ENCODE measurements around the gene ADARB2. TPM values are rescaled to one million over a fixed set of nuclear protein-coding genes. Genes with fewer than 3 reads are reported as not detected.

ADARB2 gene
- total and polyA plus RNA-seq, 2 experiments from 2014 or later = 1.6 to 3.1 TPM

- no peaks in the 10 kb centered on the region for H3K4me1 ChIP-seq (ENCODE audit: low read depth)
- H3K36me3 ChIP-seq = no peaks in the 10 kb centered on the region
- H3K4me3 ChIP-seq = no peak overlapping the region
- DNase-seq (ENCODE audit: low read depth in 1 of 2, low spot score in 1 of 2) = no peak
- no peaks in the 10 kb centered on the region for H3K9me3 ChIP-seq (ENCODE audit: low read depth)
- H3K27ac ChIP-seq = no peak overlapping the region
- TF ChIP-seq CTCF (IDR thresholded peaks at IDR 0.05; ENCODE audit: low read depth, low read length) = no peak
- H3K27me3 ChIP-seq = no peaks in the 10 kb centered on the region
These were observed 109.4 kb downstream of the ADARB2 start for GRCh38 chr10:1627945-1628344.

- Histone ChIP-seq H3K27me3 (no peaks in the 10 kb centered on the region), H3K36me3 (no peaks in the 10 kb centered on the region), H3K27ac (no peak overlapping the region), H3K4me1 (ENCODE audit: low read depth) (no peaks in the 10 kb centered on the region), H3K9me3 (ENCODE audit: low read depth) (no peaks in the 10 kb centered on the region), H3K4me3 (no peak overlapping the region)
- TF ChIP-seq CTCF (IDR thresholded peaks at IDR 0.05; ENCODE audit: low read depth, low read length) = no peak
- no peak for DNase-seq (ENCODE audit: low read depth in 1 of 2, low spot score in 1 of 2)
These were observed 110.5 kb downstream of the ADARB2 start for GRCh38 chr10:1626835-1627234.

DNA sequence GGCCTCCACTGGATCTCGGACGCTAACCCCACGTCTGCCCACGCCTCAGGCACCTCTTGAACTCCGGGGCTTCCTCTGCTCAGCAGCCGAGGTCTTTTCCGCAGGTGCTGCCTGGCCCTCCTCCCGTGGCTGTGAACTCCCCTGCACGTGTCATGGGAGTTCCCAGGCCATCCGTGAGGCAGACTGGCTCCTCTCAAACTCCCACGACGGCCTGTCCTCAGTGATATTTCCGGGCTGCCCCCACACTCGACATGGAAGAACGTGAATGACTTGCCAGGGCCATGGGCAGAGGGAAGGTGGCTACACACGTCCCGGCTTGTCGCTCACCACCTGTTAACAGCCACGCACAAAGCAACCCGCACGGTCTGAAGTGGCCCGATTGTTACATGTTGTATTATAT, 110.9 kb downstream of the ADARB2 start:
- Histone ChIP-seq H3K4me1 (ENCODE audit: low read depth) (no peaks in the 10 kb centered on the region), H3K36me3 (no peaks in the 10 kb centered on the region), H3K27me3 (no peaks in the 10 kb centered on the region), H3K27ac (no peak overlapping the region), H3K4me3 (no peak overlapping the region), H3K9me3 (ENCODE audit: low read depth) (no peaks in the 10 kb centered on the region)
- TF ChIP-seq CTCF (IDR thresholded peaks at IDR 0.05; ENCODE audit: low read depth, low read length) = no peak
- no peak for DNase-seq (ENCODE audit: low read depth in 1 of 2, low spot score in 1 of 2)

GRCh38 chr10:1625731-1626130, 111.6 kb downstream of the ADARB2 start:
- Histone ChIP-seq H3K4me3 (no peak overlapping the region), H3K27me3 (no peaks in the 10 kb centered on the region), H3K36me3 (no peaks in the 10 kb centered on the region), H3K27ac (no peak overlapping the region), H3K9me3 (ENCODE audit: low read depth) (no peaks in the 10 kb centered on the region), H3K4me1 (ENCODE audit: low read depth) (no peaks in the 10 kb centered on the region)
- TF ChIP-seq CTCF (IDR thresholded peaks at IDR 0.05; ENCODE audit: low read depth, low read length) = no peak
- no peak for DNase-seq (ENCODE audit: low read depth in 1 of 2, low spot score in 1 of 2)

- Histone ChIP-seq H3K36me3 (no peaks in the 10 kb centered on the region), H3K4me3 (no peak overlapping the region), H3K27me3 (no peaks in the 10 kb centered on the region), H3K4me1 (ENCODE audit: low read depth) (no peaks in the 10 kb centered on the region), H3K9me3 (ENCODE audit: low read depth) (no peaks in the 10 kb centered on the region), H3K27ac (no peak overlapping the region)
- no peak for TF ChIP-seq CTCF (IDR thresholded peaks at IDR 0.05; ENCODE audit: low read depth, low read length)
- no peak for DNase-seq (ENCODE audit: low read depth in 1 of 2, low spot score in 1 of 2)
These were observed 112.2 kb downstream of the ADARB2 start for GRCh38 chr10:1625079-1625478.

DNA sequence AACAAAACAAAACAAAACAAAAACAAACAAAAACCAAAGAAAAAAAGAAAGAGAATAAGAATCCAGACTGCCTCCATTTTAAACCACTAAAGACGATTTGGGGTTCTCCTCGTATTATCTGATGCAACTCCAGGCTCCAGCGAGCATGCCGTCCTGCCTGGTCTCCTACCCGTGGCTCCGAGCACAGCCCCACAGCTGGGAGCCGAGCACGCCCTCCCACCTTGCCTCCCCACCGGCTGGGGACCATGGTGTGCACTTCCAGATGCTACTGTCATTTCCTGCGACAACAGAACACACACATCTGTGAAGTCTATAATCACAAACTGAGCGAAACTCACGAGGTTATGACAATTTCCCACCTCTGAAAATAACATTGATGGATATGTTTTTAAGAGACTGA, 113.1 kb downstream of the ADARB2 start:
- no peak for DNase-seq (ENCODE audit: low read depth in 1 of 2, low spot score in 1 of 2)
- no peaks in the 10 kb centered on the region for H3K9me3 ChIP-seq (ENCODE audit: low read depth)
- H3K27ac ChIP-seq = no peak overlapping the region
- TF ChIP-seq CTCF (IDR thresholded peaks at IDR 0.05; ENCODE audit: low read depth, low read length) = no peak
- H3K36me3 ChIP-seq = no peaks in the 10 kb centered on the region
- H3K27me3 ChIP-seq = no peaks in the 10 kb centered on the region
- H3K4me1 ChIP-seq (ENCODE audit: low read depth) = no peaks in the 10 kb centered on the region
- H3K4me3 ChIP-seq = no peak overlapping the region
